K562 (cell line): ENCODE results near the gene CUTA. TPM values are rescaled to one million over a fixed set of nuclear protein-coding genes. Genes with fewer than 3 reads are reported as not detected.

Source experiments
- ARID1B ChIP-seq: fragments of 450-650 bp; IDR thresholded peaks from 2 replicates; pipeline ENCODE4 v1.6.1; 2016; ENCODE audit warnings: antibody characterized with exemption, mild to moderate bottlenecking, inconsistent platforms
- FOXK2 ChIP-seq, 2 experiments: fragments of 450-650 bp; IDR thresholded peaks in 1 of 2; conservative IDR thresholded peaks in 1 of 2; 2 replicates each; pipeline ENCODE4 v1.6.1; 2016; ENCODE audit warnings: low read depth in 2 of 2, mild to moderate bottlenecking in 1 of 2
- HES1 ChIP-seq: fragments of 450-650 bp; IDR thresholded peaks from 2 replicates; pipeline ENCODE4 v1.6.1; 2016; ENCODE audit warnings: low read depth, mild to moderate bottlenecking, moderate library complexity
- HMBOX1 ChIP-seq: sonication (generic); IDR thresholded peaks from 2 replicates; pipeline ENCODE4 v1.6.1; 2016
- IFI16 ChIP-seq: fragments of 250-450 bp; sonication (Bioruptor Pico); IDR thresholded peaks from 2 replicates; pipeline ENCODE4 v2.1.2; 2022; ENCODE audit warnings: mild to moderate bottlenecking, inconsistent platforms
- MEF2D ChIP-seq: conservative IDR thresholded peaks from 2 replicates; pipeline ENCODE4 v1.6.1; 2016; ENCODE audit warnings: low read depth, missing genetic modification characterization, missing compliant biosample characterization
- NCOR1 ChIP-seq: fragments of 450-650 bp; IDR thresholded peaks from 2 replicates; pipeline ENCODE4 v1.6.1; 2016; ENCODE audit warnings: mild to moderate bottlenecking, moderate library complexity
- NRF1 ChIP-seq, 2 experiments: fragments of 450-650 bp; IDR thresholded peaks in 1 of 2; conservative IDR thresholded peaks in 1 of 2; 2 replicates each; pipeline ENCODE4 v1.6.1; 2014; ENCODE audit warnings: mild to moderate bottlenecking in 2 of 2
- RBBP5 ChIP-seq: fragments of 200-600 bp; sonication (generic); IDR thresholded peaks from 2 replicates; pipeline ENCODE4 v1.6.1; 2012; ENCODE audit warnings: borderline replicate concordance, mild to moderate bottlenecking, low read length, control low read depth, inconsistent platforms; ENCODE audit not compliant: insufficient read depth, poor library complexity, severe bottlenecking
- REST ChIP-seq, 2 experiments: fragments of 450-650 bp; formaldehyde crosslinking in 1 of 2; IDR thresholded peaks; 2 replicates each; pipeline versions ENCODE4 v1.4.0 to v1.6.1; 2014 to 2020; ENCODE audit warnings: mild to moderate bottlenecking in 2 of 2, borderline replicate concordance in 1 of 2, low read depth in 1 of 2
- RFX5 ChIP-seq: IDR thresholded peaks from 2 replicates; pipeline ENCODE4 v1.6.1; 2011; ENCODE audit warnings: low read depth, mild to moderate bottlenecking, improper control_type of control experiment, low read length
- STAT5B ChIP-seq: fragments of 250-450 bp; sonication (Bioruptor Pico); IDR thresholded peaks from 2 replicates; pipeline ENCODE4 v1.8.0; 2021; ENCODE audit warnings: mild to moderate bottlenecking, inconsistent platforms
- ZBTB17 ChIP-seq: fragments of 450-650 bp; formaldehyde crosslinking; IDR thresholded peaks from 2 replicates; pipeline ENCODE4 v1.4.0; 2020; ENCODE audit warnings: mild to moderate bottlenecking
- ZBTB49 ChIP-seq: sonication (generic); formaldehyde crosslinking; IDR thresholded peaks from 2 replicates; pipeline ENCODE4 v1.8.0; 2022; ENCODE audit warnings: missing genetic modification reagents, mild to moderate bottlenecking, borderline replicate concordance
- polyA plus RNA-seq, 8 experiments: library from polyadenylated mRNA; depleted of rRNA in 4 of 8; stranded (reverse) in 5 of 8; unstranded in 3 of 8; fragments of >200 nt; fragmentation: Nextera tagmentation in 2 of 8; fragmentation: Illumina TruSeq in 1 of 8; extraction: Ambion mirVana in 2 of 8; extraction: Trizol in 1 of 8; gene quantifications; 2 replicates each; pipeline versions ENCODE4 v1.2.1 to v1.2.3, GENCODE V29; 2011 to 2014; ENCODE audit warnings: inconsistent platforms in 1 of 8, missing spikeins in 1 of 8
- total RNA-seq, 7 experiments: library from RNA; depleted of rRNA in 6 of 7; stranded (reverse); fragments of >200 nt in 6 of 7; fragmentation: Illumina TruSeq in 2 of 7; extraction: Trizol in 2 of 7; gene quantifications; 2 replicates each; pipeline versions ENCODE4 v1.2.1 to v1.2.3, GENCODE V29; 2011 to 2021; ENCODE audit warnings: low replicate concordance in 1 of 7

CUTA gene
- total and polyA plus RNA-seq, 9 of the 15 experiments (the other 6 are each of a cell fraction or from before 2014, with no cell fraction given): 166 to 682 (median 310) TPM

GRCh38 chr6:33391922-33392594 is 25.8 kb downstream of the CUTA start (continued):
- no peak for TF ChIP-seq REST (IDR thresholded peaks at IDR 0.05; ENCODE audit: borderline replicate concordance)
- no peak for TF ChIP-seq REST (CRISPR knock-in tag; IDR thresholded peaks at IDR 0.05; ENCODE audit: low read depth)
- no peak for TF ChIP-seq ARID1B
- TF ChIP-seq HES1: no peak
- no peak for TF ChIP-seq NRF1 (conservative IDR thresholded peaks at IDR 0.05 in 1 of 2, IDR thresholded peaks at IDR 0.05 in 1 of 2)
- TF ChIP-seq ZBTB49 (CRISPR knock-in tag): no peak
- TF ChIP-seq ZBTB17 (CRISPR knock-in tag): no peak
- TF ChIP-seq MEF2D (tag): no peak
- TF ChIP-seq FOXK2 (conservative IDR thresholded peaks at IDR 0.05 in 1 of 2, IDR thresholded peaks at IDR 0.05 in 1 of 2; ENCODE audit: low read depth in 2 of 2): no peak
- no peak; the same call in 1 of the 2 replicates for TF ChIP-seq NCOR1
- no peak for TF ChIP-seq IFI16 (CRISPR knock-in tag)
- no peak for TF ChIP-seq STAT5B (CRISPR knock-in tag)
- TF ChIP-seq RFX5: no peak
- no peak for TF ChIP-seq RBBP5
- TF ChIP-seq HMBOX1: no peak
